Neural crest cell (in vitro differentiated cells): Measurements from ENCODE around the gene ITGB4. TPM values are rescaled to one million over a fixed set of nuclear protein-coding genes. Genes with fewer than 3 reads are reported as not detected.
"Not testable (repeated sequence)": the region's sequence is repeated elsewhere in the genome, so short reads cannot be mapped to it uniquely, and the experiment has no call there.

ENCODE experiments used
- DNase-seq: peaks from one replicate; pipeline ENCODE4 v3.0.0; 2021; ENCODE audit warnings: low read depth, mixed read lengths, low spot score
- H3K27ac Mint-ChIP-seq: one replicate; pipeline ENCODE4 v1.8.0; 2021; ENCODE audit warnings: mild to moderate bottlenecking, mixed read lengths; ENCODE audit not compliant: unreplicated experiment
- H3K27me3 Mint-ChIP-seq: 2 replicates; pipeline ENCODE4 v1.8.0; 2021; ENCODE audit warnings: low read depth, mild to moderate bottlenecking, mixed read lengths
- H3K36me3 Mint-ChIP-seq: 2 replicates; pipeline ENCODE4 v1.8.0; 2021; ENCODE audit warnings: low read depth, mild to moderate bottlenecking, mixed read lengths
- H3K4me1 Mint-ChIP-seq: 2 replicates; pipeline ENCODE4 v1.8.0; 2021; ENCODE audit warnings: mixed read lengths
- H3K4me3 Mint-ChIP-seq: one replicate; pipeline ENCODE4 v1.8.0; 2021; ENCODE audit warnings: mild to moderate bottlenecking, mixed read lengths
- H3K9me3 Mint-ChIP-seq: 2 replicates; pipeline ENCODE4 v1.8.0; 2021; ENCODE audit warnings: mixed read lengths
- total RNA-seq: library from RNA; stranded (reverse); gene quantifications from 2 replicates; pipeline ENCODE4 v1.2.1, GENCODE V29; 2021
- TF ChIP-seq, protein P1 (sequence below): fragments of 200-600 bp; sonication (generic); conservative IDR thresholded peaks from 2 replicates; pipeline ENCODE4 v1.5.0; 2021; ENCODE audit warnings: antibody characterized with exemption, mild to moderate bottlenecking

ITGB4 gene
- total RNA-seq, 1 donor from 2014 or later, result 1.4 TPM

DNA sequence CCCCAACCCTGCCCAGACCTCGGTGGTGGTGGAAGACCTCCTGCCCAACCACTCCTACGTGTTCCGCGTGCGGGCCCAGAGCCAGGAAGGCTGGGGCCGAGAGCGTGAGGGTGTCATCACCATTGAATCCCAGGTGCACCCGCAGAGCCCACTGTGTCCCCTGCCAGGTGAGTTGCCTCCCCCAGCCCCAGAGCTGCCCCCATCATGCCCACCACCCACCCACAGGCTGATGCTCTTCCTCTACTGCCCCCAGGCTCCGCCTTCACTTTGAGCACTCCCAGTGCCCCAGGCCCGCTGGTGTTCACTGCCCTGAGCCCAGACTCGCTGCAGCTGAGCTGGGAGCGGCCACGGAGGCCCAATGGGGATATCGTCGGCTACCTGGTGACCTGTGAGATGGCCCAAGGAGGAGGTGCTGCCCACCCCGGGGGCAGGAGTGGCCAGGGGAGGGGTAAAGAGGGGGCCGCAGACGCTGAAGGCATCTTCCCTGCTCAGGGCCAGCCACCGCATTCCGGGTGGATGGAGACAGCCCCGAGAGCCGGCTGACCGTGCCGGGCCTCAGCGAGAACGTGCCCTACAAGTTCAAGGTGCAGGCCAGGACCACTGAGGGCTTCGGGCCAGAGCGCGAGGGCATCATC lies 35.3 kb downstream of the ITGB4 start:
- TF ChIP-seq, protein P1, sequence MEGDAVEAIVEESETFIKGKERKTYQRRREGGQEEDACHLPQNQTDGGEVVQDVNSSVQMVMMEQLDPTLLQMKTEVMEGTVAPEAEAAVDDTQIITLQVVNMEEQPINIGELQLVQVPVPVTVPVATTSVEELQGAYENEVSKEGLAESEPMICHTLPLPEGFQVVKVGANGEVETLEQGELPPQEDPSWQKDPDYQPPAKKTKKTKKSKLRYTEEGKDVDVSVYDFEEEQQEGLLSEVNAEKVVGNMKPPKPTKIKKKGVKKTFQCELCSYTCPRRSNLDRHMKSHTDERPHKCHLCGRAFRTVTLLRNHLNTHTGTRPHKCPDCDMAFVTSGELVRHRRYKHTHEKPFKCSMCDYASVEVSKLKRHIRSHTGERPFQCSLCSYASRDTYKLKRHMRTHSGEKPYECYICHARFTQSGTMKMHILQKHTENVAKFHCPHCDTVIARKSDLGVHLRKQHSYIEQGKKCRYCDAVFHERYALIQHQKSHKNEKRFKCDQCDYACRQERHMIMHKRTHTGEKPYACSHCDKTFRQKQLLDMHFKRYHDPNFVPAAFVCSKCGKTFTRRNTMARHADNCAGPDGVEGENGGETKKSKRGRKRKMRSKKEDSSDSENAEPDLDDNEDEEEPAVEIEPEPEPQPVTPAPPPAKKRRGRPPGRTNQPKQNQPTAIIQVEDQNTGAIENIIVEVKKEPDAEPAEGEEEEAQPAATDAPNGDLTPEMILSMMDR, result no peak
- no peak for DNase-seq
- no peaks in the 10 kb centered on the region for H3K27me3 Mint-ChIP-seq
- H3K9me3 Mint-ChIP-seq, result no peaks in the 10 kb centered on the region
- no peaks in the 10 kb centered on the region for H3K36me3 Mint-ChIP-seq
- no peak overlapping the region for H3K27ac Mint-ChIP-seq
- H3K4me3 Mint-ChIP-seq, result no peak overlapping the region
- peaks cover 6% of the 10 kb centered on the region for H3K4me1 Mint-ChIP-seq

DNA sequence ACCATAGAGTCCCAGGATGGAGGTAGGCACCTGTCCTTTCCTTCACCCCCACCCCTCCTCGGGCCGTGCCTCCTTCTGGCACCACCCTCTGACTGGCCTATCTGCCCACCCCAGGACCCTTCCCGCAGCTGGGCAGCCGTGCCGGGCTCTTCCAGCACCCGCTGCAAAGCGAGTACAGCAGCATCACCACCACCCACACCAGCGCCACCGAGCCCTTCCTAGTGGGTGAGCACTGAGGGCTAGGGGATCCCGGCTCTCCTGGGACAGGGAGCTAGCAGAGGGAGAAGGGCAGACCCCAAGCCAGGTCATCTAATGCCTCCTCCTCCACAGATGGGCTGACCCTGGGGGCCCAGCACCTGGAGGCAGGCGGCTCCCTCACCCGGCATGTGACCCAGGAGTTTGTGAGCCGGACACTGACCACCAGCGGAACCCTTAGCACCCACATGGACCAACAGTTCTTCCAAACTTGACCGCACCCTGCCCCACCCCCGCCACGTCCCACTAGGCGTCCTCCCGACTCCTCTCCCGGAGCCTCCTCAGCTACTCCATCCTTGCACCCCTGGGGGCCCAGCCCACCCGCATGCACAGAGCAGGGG lies 35.9 kb downstream of the ITGB4 start:
- Mint-ChIP-seq H3K4me1 (peaks cover 6% of the 10 kb centered on the region), H3K36me3 (no peaks in the 10 kb centered on the region), H3K27me3 (no peaks in the 10 kb centered on the region), H3K27ac (no peak overlapping the region), H3K9me3 (no peaks in the 10 kb centered on the region), H3K4me3 (no peak overlapping the region)
- TF ChIP-seq, protein P1, result no peak
- DNase-seq, result no peak

DNA sequence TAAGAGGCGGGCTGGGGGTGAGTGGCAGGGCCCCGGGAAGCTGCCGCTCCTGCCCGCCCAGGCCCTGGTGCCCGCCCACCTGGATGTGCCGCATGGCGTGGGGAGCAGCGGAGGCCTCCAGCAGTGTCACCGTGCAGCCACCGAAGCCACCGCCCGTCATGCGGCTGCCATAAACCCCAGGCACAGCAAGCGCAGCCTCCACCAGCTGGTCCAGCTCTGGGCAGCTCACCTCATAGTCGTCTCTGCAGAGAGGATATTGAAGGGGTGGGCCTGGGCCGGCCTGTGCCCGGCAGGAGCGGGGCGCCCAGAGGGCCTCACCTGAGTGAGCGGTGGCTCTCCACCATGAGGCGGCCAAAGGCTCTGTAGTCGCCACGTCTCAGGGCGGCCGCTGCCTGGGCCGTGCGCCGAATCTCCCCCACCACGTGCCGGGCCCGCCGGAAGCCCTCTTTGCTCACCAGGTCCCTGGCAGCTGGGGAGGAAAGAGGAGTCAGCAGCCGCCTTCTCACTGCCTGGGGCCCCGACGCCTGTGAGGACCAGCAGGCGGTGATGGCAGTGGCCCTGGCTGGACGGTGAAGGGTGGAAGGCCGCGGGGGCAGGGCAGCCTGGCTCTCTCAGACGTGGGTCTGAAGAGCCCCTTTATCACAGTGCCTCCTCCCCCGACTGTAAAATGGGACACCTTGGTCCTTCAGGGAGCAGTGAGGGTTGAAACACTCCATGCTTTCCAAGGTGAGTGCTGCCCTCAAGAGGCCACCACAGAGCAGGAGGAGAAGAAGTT lies 37.1 kb downstream of the ITGB4 start:
- Mint-ChIP-seq H3K27me3 (no peaks in the 10 kb centered on the region), H3K4me3 (no peak overlapping the region), H3K36me3 (no peaks in the 10 kb centered on the region), H3K27ac (no peak overlapping the region), H3K9me3 (no peaks in the 10 kb centered on the region), H3K4me1 (peaks cover 6% of the 10 kb centered on the region)
- DNase-seq, result no peak
- TF ChIP-seq, protein P1, result no peak

DNA sequence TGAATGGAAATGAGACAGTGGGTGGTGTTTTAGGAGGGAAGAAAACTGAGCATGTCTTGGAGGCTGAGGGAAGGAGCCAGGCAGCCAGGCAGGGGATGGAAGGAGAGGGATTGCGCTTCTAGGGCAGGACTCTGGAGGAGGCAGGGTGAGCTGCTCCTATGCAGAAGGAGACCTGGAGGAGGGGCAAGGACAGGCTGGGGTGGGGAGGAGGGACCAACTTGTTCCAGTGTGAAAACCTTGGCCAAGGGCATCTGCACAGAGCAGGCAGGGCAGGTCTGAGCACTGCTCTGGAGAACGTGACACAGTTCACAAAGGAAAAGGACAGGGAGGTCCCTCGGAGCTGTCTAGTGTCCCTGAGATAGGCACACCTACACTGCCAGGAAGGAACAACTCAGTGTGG lies 38.2 kb downstream of the ITGB4 start:
- no peaks in the 10 kb centered on the region for H3K36me3 Mint-ChIP-seq
- DNase-seq, result no peak
- H3K27me3 Mint-ChIP-seq, result no peaks in the 10 kb centered on the region
- TF ChIP-seq, protein P1, result no peak
- no peaks in the 10 kb centered on the region for H3K9me3 Mint-ChIP-seq
- peaks cover 5% of the 10 kb centered on the region for H3K4me1 Mint-ChIP-seq
- H3K27ac Mint-ChIP-seq, result no peak overlapping the region
- H3K4me3 Mint-ChIP-seq, result no peak overlapping the region

DNA sequence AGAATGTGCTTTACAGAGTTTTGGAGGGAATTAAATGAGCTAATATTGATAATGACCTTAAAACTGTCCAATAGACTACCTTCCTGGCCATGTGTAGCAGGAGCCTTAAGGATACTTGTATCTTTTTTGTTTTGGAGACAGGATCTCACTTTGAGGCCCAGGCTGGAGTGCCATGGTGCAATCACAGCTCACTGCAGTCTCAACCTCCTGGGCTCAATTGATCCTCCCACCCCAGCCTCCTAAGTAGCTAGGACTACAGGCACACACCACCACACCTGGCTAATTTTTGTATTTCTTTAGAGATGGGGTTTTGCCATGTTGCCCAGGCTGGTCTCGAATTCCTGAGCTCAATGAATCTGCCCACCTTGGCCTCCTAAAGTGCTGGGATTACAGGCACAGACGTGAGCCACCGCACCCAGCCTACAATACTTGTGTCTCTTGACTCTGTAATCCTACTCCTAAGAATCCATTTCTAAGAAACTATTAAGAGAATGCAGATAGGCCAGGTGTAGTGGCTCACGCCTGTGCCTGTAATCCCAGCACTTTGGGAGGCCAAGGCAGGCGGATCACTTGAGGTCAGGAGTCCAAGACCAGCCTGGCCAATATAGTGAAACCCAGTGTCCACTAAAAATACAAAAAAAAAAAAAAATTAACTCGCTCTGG lies 38.9 kb downstream of the ITGB4 start:
- not testable (repeated sequence) for H3K36me3 Mint-ChIP-seq, H3K27ac Mint-ChIP-seq, DNase-seq, H3K9me3 Mint-ChIP-seq, H3K27me3 Mint-ChIP-seq, H3K4me1 Mint-ChIP-seq, H3K4me3 Mint-ChIP-seq
